RPMI8226 (cell line): ENCODE results near the gene OR10W1.
A peak's percentile ranks its signal among the peaks of the same experiment; 100 is the strongest.

Experiments
- DNase-seq: peaks from one replicate; pipeline ENCODE4 v3.0.0-alpha.2; 2015

Gene OR10W1

DNA sequence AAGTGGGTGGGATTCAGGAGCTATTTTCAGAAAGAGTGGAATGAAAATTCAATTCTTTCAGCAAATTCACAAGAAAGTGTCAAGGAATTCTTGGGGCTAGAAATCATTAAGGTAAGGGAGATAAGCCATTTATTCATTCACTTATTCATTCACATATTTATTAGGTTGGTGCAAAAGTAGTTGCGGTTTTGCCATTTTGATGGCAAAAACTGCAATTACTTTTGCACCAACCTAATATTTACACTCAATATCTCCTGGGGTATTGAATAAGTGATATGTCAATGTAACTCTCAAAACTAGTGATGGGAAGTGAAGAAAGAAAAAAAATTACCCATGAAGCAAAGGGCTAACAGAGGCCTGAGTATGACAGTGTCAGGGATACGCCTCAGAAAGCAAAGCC is at the start of gene OR10W1:
Gene OR10W1 (minus strand): TSS at position 119 of the 400 bp plus-strand sequence. CDS start 402 bp downstream, outside the sequence.
- DNase-seq = no peak

GRCh38 chr11:58316142-58316541 is 48.1 kb upstream of the OR10W1 start:
- no peak for DNase-seq

- DNase-seq = no peak
Observed at GRCh38 chr11:58301576-58301975, 33.5 kb upstream of the OR10W1 start.

DNA sequence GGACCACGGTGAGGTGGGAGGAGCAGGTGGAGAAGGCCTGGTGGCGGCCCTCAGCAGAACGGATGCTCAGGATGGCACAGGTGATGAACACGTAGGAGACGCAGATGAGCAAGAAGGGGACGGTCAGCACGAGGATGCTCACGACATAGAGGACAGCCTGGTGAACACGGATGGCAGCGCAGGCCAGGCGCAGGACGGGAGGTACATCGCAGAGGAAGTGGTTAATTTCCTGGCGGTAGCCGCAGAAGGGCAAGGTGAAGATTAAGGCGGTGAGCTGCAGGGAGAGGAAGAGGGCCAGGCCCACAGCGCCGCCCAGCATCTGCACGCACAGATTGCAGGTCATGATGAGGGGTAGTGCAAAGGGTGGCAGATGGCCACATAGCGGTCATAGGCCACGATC is 24.0 kb upstream of the OR10W1 start:
- DNase-seq = no peak

GRCh38 chr11:58289266-58289665 is 21.2 kb upstream of the OR10W1 start:
- DNase-seq = no peak

GRCh38 chr11:58286249-58286648 is 18.2 kb upstream of the OR10W1 start:
- peak; percentile 49 for DNase-seq

DNA sequence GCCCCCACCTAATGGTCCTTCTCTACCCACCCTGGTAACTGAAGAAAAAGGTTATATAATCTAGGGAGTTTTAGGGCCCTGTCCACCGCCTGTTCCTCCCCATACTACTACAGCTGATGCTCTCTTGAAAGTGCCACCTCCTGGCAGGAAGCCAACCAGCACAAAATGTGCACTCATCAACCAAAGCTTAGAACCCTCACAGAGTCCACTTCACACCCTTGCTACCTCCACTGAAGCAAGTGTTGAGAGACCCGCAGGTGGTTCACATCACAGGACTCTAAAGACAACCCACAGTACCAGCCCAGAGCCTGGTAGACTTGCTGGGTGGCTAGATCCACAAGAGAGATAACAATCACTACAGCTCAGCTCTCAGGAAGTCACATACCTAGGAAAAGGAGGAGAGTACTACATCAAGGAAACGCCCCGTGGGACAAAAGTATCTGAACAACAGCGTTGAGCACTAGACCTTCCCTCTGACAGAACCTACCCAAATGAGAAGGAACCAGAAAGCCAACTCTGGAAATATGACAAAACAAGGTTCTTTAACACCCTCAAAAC is 17.5 kb upstream of the OR10W1 start:
- peak; percentile 9 for DNase-seq

DNA sequence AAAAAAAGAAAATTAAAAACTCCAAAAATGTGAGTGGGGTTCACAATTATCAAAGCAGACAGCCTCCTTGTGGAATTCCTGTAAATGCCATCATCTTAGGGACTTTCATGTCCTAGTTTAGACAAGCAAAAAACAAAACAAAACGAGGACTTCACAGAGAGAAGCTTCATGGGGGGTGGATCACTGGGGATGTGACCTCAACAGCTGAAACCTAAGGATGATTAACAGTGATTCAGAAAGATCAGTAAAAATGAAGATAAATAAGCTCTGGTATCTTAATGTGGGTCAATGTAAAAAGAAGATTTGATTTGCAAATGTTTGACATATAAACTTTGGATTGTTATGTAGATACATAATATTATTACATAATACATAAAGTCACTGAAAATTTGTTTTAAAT is 8.1 kb upstream of the OR10W1 start:
- no peak for DNase-seq

DNA sequence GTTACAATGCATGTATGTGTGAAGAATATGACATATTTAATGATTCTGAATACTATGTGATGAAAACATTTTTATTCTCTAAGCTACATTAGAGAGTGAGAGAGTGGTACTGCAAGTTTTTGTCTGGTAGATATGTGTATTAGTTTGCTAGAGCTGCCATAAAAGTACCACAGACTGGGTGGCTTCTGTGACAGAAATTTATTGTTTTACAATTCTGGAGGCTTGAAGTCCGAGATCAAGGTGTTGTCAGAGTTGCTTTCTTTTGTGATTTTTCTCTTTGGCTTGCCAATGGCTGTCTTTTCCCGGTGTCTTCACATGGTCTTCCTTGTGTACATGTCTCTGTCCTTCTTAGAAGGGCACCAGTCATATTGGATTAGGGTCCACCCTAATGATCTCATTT is 6.9 kb upstream of the OR10W1 start:
- no peak for DNase-seq

- no peak for DNase-seq
Observed at GRCh38 chr11:58259983-58260382, 8.1 kb downstream of the OR10W1 start.

DNA sequence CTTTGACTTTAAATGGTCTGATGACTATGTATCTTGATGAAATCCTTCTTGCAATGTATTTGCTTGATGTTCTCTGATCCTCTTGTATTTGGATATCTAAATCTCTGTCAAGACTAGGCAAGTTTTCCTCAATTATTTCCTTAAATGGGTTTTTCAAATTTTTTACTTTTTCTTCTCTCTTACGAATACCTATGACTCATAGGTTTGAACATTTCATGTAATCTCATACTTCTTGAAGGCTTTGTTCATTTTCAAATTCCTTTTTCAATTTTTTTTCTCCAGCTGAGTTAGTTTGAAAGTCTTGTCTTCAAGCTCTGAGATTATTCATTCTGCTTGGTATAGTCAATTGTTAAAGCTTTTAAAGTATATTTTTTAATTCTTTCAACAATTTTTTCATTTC is 13.1 kb downstream of the OR10W1 start:
- DNase-seq = no peak

DNA sequence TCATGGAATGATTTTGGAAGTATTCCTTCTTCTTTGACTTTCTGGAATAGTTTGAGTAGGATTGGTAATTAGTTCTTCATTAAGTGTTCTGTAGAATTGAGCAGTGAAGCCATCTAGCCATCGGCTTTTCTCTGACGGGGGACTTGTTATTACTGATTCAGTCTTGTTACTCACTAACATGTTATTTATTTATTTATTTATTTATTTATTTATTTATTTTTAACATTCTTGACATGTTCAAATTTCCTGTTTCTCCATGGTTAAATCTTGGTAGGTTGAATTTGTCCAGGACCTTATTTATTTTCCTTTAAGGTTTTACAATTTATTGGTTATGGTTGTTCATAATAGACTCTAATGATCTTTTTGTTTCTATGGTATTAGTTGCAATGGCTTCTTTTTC is 24.1 kb downstream of the OR10W1 start:
- DNase-seq = no peak

- DNase-seq = peak; percentile 12
Observed at GRCh38 chr11:58227956-58228615, 40.0 kb downstream of the OR10W1 start.

DNA sequence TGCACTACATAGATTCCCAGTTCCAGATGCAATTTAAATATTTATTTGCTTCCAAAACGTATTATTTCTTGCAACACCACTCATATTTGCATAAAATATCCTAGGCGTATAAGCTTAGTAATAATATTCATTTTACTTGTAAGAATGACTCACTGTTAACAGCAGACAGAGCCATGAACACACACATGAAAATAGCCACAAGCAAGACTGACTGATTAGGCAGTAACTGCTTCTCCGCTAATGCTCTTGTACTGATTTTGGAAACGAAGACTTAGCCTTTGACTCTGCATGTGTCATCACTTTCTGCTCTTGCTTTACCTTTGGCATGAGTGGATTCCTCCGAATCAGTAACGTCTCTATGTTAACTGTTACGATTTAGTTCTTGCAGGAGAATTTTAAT is 45.3 kb downstream of the OR10W1 start:
- no peak for DNase-seq
